Neuron (in vitro differentiated cells): Measurements from ENCODE around the gene CAP1.

Experiments
- H2AFZ ChIP-seq: one replicate; pipeline ENCODE4 v1.6.1; 2013; ENCODE audit warnings: low read depth, mild to moderate bottlenecking, inconsistent platforms, low read length, moderate library complexity
- H3K27me3 ChIP-seq: one replicate; pipeline ENCODE4 v1.6.1; 2013; ENCODE audit warnings: low read length; ENCODE audit not compliant: insufficient read depth
- H3K36me3 ChIP-seq: one replicate; pipeline ENCODE4 v1.6.1; 2013; ENCODE audit warnings: low read length; ENCODE audit not compliant: insufficient read depth
- H3K4me1 ChIP-seq: one replicate; pipeline ENCODE4 v1.6.1; 2013; ENCODE audit warnings: low read length; ENCODE audit not compliant: insufficient read depth
- H3K4me3 ChIP-seq: 2 replicates; pipeline ENCODE4 v1.5.1; 2013; ENCODE audit warnings: mild to moderate bottlenecking, low read length, moderate library complexity
- H3K9me3 ChIP-seq: one replicate; pipeline ENCODE4 v1.6.1; 2013; ENCODE audit warnings: low read length

The CAP1 gene

GRCh38 chr1:40102896-40103295, 62.4 kb downstream of the CAP1 start:
- no peaks in the 10 kb centered on the region for H3K27me3 ChIP-seq
- peaks cover 3% of the 10 kb centered on the region for H3K9me3 ChIP-seq
- H3K4me3 ChIP-seq = no peak overlapping the region
- H2AFZ ChIP-seq = no peak overlapping the region
- H3K4me1 ChIP-seq = no peaks in the 10 kb centered on the region
- no peaks in the 10 kb centered on the region for H3K36me3 ChIP-seq

GRCh38 chr1:40105028-40105427, 64.5 kb downstream of the CAP1 start:
- Histone ChIP-seq H3K27me3 (no peaks in the 10 kb centered on the region), H2AFZ (no peak overlapping the region), H3K4me1 (no peaks in the 10 kb centered on the region), H3K4me3 (no peak overlapping the region), H3K36me3 (no peaks in the 10 kb centered on the region), H3K9me3 (peaks cover 3% of the 10 kb centered on the region)

GRCh38 chr1:40107290-40107959, 66.9 kb downstream of the CAP1 start:
- H3K4me3 ChIP-seq = no peak overlapping the region
- no peaks in the 10 kb centered on the region for H3K27me3 ChIP-seq
- peaks cover 5% of the 10 kb centered on the region for H3K9me3 ChIP-seq
- no peaks in the 10 kb centered on the region for H3K4me1 ChIP-seq
- no peak overlapping the region for H2AFZ ChIP-seq
- H3K36me3 ChIP-seq = no peaks in the 10 kb centered on the region

- no peaks in the 10 kb centered on the region for H3K4me1 ChIP-seq
- no peaks in the 10 kb centered on the region for H3K27me3 ChIP-seq
- peaks cover 2% of the 10 kb centered on the region for H3K9me3 ChIP-seq
- no peaks in the 10 kb centered on the region for H3K36me3 ChIP-seq
- no peak overlapping the region for H3K4me3 ChIP-seq
- H2AFZ ChIP-seq = no peak overlapping the region
These were observed 69.9 kb downstream of the CAP1 start for GRCh38 chr1:40110389-40110788.

GRCh38 chr1:40114400-40114799, 73.9 kb downstream of the CAP1 start:
- Histone ChIP-seq H3K9me3 (peaks cover 2% of the 10 kb centered on the region), H2AFZ (no peak overlapping the region), H3K27me3 (no peaks in the 10 kb centered on the region), H3K4me3 (no peak overlapping the region), H3K4me1 (no peaks in the 10 kb centered on the region), H3K36me3 (no peaks in the 10 kb centered on the region)

GRCh38 chr1:40120128-40120527, 79.6 kb downstream of the CAP1 start:
- Histone ChIP-seq H3K27me3 (no peaks in the 10 kb centered on the region), H3K4me1 (no peaks in the 10 kb centered on the region), H3K9me3 (no peaks in the 10 kb centered on the region), H2AFZ (no peak overlapping the region), H3K36me3 (no peaks in the 10 kb centered on the region), H3K4me3 (no peak overlapping the region)
